ENCODE measurements around the gene GFI1. TPM values are rescaled to one million over a fixed set of nuclear protein-coding genes. Genes with fewer than 3 reads are reported as not detected.
A peak's percentile ranks its signal among the peaks of the same experiment; 100 is the strongest.

Gene GFI1
- total RNA-seq, 1 experiment from 2014 or later, result not detected

DNA sequence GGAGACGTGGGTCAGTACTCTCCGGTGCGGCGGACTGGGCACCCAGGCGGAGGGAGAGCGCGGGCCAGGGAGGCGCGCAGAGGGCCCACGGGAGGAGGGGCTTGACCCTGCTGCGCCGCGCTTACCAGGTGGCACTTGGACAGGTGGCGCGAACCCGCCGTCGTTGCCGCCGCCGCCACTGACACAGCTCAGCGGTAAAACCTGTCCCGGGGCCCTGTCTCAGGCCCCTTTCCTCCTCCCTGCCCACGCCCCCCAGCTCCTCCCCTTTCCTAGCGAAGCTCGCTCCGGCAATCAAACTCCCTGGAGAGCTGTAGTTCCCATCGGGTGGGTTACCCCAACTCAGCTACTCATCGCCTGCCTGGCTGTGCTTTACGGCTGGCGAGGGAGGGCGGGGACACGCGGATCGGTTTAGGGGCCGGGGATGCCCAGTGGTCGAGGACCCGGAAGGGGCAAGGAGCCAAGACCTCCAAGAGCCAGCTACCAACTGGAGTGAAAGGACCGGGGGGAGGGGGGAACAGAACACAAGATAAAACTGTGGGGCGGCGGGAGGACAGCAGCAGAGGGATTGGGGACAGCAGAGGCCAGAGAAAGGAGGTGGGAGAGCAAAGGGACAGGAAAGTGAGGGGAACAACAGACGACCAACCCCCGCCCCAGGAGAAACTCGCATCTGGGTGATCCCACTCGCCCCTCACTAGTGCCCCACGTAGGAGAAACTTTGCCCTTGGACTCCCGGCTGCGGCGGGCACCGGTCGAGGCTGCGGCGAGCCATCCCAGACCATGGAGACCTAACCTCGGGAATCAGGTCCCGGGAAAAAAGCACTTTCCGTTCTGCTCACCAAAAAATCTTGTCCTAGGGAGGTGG is 2.9 kb downstream of the GFI1 start:
- no peak overlapping the region for H3K27ac Mint-ChIP-seq (ENCODE audit: low read depth, unreplicated experiment)
- intact Hi-C loops (cut with micrococcal nuclease), result no loop called here
- no peaks in the 10 kb centered on the region for H3K9me3 Mint-ChIP-seq (ENCODE audit: unreplicated experiment)
- TF ChIP-seq, protein P1, sequence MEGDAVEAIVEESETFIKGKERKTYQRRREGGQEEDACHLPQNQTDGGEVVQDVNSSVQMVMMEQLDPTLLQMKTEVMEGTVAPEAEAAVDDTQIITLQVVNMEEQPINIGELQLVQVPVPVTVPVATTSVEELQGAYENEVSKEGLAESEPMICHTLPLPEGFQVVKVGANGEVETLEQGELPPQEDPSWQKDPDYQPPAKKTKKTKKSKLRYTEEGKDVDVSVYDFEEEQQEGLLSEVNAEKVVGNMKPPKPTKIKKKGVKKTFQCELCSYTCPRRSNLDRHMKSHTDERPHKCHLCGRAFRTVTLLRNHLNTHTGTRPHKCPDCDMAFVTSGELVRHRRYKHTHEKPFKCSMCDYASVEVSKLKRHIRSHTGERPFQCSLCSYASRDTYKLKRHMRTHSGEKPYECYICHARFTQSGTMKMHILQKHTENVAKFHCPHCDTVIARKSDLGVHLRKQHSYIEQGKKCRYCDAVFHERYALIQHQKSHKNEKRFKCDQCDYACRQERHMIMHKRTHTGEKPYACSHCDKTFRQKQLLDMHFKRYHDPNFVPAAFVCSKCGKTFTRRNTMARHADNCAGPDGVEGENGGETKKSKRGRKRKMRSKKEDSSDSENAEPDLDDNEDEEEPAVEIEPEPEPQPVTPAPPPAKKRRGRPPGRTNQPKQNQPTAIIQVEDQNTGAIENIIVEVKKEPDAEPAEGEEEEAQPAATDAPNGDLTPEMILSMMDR (IDR thresholded peaks at IDR 0.05; ENCODE audit: unreplicated experiment), result no peak
- peak overlapping the region; percentile 65 for H3K4me3 Mint-ChIP-seq (ENCODE audit: unreplicated experiment)
- ChIA-PET POLR2A (no interaction called here), CTCF (interaction anchor here (0.6 to 0.7 kb wide), 4 partner anchors 55 to 971 kb away, joined by 3 to 4 read pairs (median 3); no protein-coding TSS in a partner anchor)
- peaks cover 6% of the 10 kb centered on the region for H3K4me1 Mint-ChIP-seq (ENCODE audit: insufficient read depth, unreplicated experiment)
- DNase-seq (ENCODE audit: unreplicated experiment), result no peak
- BruUV-seq (replicated peaks), result no TSS peak
- H3K36me3 Mint-ChIP-seq (ENCODE audit: insufficient read depth, unreplicated experiment), result no peaks in the 10 kb centered on the region
- peaks cover 22% of the 10 kb centered on the region for H3K27me3 Mint-ChIP-seq (ENCODE audit: insufficient read depth, unreplicated experiment)

GRCh38 chr1:92482665-92483609 is 3.8 kb downstream of the GFI1 start:
- BruUV-seq (replicated peaks), result no TSS peak
- intact Hi-C loops (cut with micrococcal nuclease), result no loop called here
- Mint-ChIP-seq H3K9me3 (ENCODE audit: unreplicated experiment) (no peaks in the 10 kb centered on the region), H3K27ac (ENCODE audit: low read depth, unreplicated experiment) (no peak overlapping the region), H3K4me3 (ENCODE audit: unreplicated experiment) (no peak overlapping the region), H3K36me3 (ENCODE audit: insufficient read depth, unreplicated experiment) (no peaks in the 10 kb centered on the region), H3K4me1 (ENCODE audit: insufficient read depth, unreplicated experiment) (peaks cover 11% of the 10 kb centered on the region), H3K27me3 (ENCODE audit: insufficient read depth, unreplicated experiment) (peaks cover 22% of the 10 kb centered on the region)
- POLR2A ChIA-PET, result no interaction called here
- TF ChIP-seq, protein P1 (IDR thresholded peaks at IDR 0.05; ENCODE audit: unreplicated experiment), result no peak
- no peak for DNase-seq (ENCODE audit: unreplicated experiment)
- CTCF ChIA-PET, result interaction anchor here (0.6 to 0.7 kb wide), 2 partner anchors 125 to 970 kb away, joined by 3 read pairs; no protein-coding TSS in a partner anchor

DNA sequence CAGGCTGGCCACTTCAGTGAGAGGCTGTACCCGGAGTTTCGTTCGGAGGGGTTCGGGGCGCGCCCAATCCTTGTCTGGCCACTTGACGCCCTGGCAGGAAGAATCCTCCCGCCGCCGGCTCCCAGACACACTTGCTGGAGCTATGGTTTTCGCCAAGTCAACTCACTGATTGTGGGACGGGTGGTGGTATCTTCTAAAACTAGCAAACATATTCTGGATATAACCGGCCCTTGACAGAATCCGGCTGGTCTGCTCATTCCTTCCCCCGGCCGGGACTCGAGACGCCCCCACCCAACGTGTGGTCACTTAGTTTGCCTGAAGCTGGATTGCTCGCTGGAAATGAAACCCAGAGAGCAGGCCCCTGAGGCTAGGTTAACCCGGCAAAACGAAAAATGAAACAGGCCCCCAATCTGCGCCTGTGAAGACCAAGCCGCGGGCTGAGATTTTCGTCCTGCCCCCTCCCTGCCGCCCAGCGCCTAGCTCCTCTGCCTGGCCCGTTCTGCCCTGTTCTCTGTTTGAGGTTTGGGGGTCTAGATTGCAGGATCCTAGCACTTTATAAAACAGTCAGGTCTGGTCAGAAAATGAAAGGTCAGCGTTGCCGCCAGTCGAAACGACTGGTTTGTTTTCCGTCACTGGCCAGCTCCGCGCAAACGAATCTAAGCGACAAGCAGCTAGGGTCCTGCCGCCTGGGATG is 4.6 kb downstream of the GFI1 start:
- BruUV-seq (replicated peaks), result no TSS peak
- Mint-ChIP-seq H3K4me1 (ENCODE audit: insufficient read depth, unreplicated experiment) (peaks cover 11% of the 10 kb centered on the region), H3K27me3 (ENCODE audit: insufficient read depth, unreplicated experiment) (peaks cover 22% of the 10 kb centered on the region), H3K36me3 (ENCODE audit: insufficient read depth, unreplicated experiment) (no peaks in the 10 kb centered on the region), H3K4me3 (ENCODE audit: unreplicated experiment) (no peak overlapping the region), H3K27ac (ENCODE audit: low read depth, unreplicated experiment) (no peak overlapping the region), H3K9me3 (ENCODE audit: unreplicated experiment) (no peaks in the 10 kb centered on the region)
- POLR2A ChIA-PET, result no interaction called here
- CTCF ChIA-PET, result no interaction called here
- TF ChIP-seq, protein P1 (IDR thresholded peaks at IDR 0.05; ENCODE audit: unreplicated experiment), result no peak
- no peak for DNase-seq (ENCODE audit: unreplicated experiment)
- intact Hi-C loops (cut with micrococcal nuclease), result no loop called here

- no TSS peak for BruUV-seq (replicated peaks)
- peaks cover 22% of the 10 kb centered on the region for H3K27me3 Mint-ChIP-seq (ENCODE audit: insufficient read depth, unreplicated experiment)
- H3K36me3 Mint-ChIP-seq (ENCODE audit: insufficient read depth, unreplicated experiment), result no peaks in the 10 kb centered on the region
- ChIA-PET POLR2A (no interaction called here), CTCF (no interaction called here)
- peaks cover 11% of the 10 kb centered on the region for H3K4me1 Mint-ChIP-seq (ENCODE audit: insufficient read depth, unreplicated experiment)
- no peak overlapping the region for H3K27ac Mint-ChIP-seq (ENCODE audit: low read depth, unreplicated experiment)
- intact Hi-C loops (cut with micrococcal nuclease), result no loop called here
- DNase-seq (ENCODE audit: unreplicated experiment), result no peak
- no peak overlapping the region for H3K4me3 Mint-ChIP-seq (ENCODE audit: unreplicated experiment)
- no peaks in the 10 kb centered on the region for H3K9me3 Mint-ChIP-seq (ENCODE audit: unreplicated experiment)
- TF ChIP-seq, protein P1 (IDR thresholded peaks at IDR 0.05; ENCODE audit: unreplicated experiment), result no peak
Measured at GRCh38 chr1:92481599-92481925, 5.2 kb downstream of the GFI1 start.
